HL-60 (cell line): ENCODE results near the gene LCOR.

Source experiments
- CTCF ChIP-seq: IDR thresholded peaks from one replicate; pipeline ENCODE4 v1.5.1; 2011; ENCODE audit warnings: low read length, control low read depth, inconsistent platforms; ENCODE audit not compliant: insufficient read depth
- GABPA ChIP-seq: IDR thresholded peaks from 2 replicates; pipeline ENCODE4 v1.6.1; 2012; ENCODE audit warnings: low read depth
- POLR2AphosphoS5 ChIP-seq: IDR thresholded peaks from 2 replicates; pipeline ENCODE4 v1.6.1; 2012; ENCODE audit warnings: low read depth

- TF ChIP-seq CTCF: no peak
- TF ChIP-seq GABPA: no peak
- no peak for TF ChIP-seq POLR2AphosphoS5
Measured at GRCh38 chr10:96955794-96956193, 123.7 kb downstream of the LCOR start.
